BJ (cell line): ENCODE results near the gene CMPK1. TPM values are rescaled to one million over a fixed set of nuclear protein-coding genes. Genes with fewer than 3 reads are reported as not detected.
A peak's percentile ranks its signal among the peaks of the same experiment; 100 is the strongest.

ENCODE experiments used
- CTCF ChIA-PET: fragments of 350-600 bp; formaldehyde crosslinking; extraction: SDS; loops from one replicate; lab custom pipeline; 2021; ENCODE audit warnings: antibody characterized with exemption, inconsistent platforms; lab: Yijun Ruan, JAX
- POLR2A ChIA-PET: fragments of 300-600 bp; sonication (Branson Sonifier 250); formaldehyde crosslinking; extraction: SDS; loops from one replicate; lab custom pipeline; 2021; ENCODE audit warnings: antibody characterized with exemption; lab: Charles Lee
- DNase-seq: peaks from one replicate; pipeline ENCODE4 v3.0.0-alpha.2; 2011; ENCODE audit warnings: low read depth
- H3K27me3 ChIP-seq: 2 replicates; pipeline ENCODE4 v1.6.0; 2011; ENCODE audit warnings: low read length; ENCODE audit not compliant: control insufficient read depth, insufficient read depth
- H3K36me3 ChIP-seq: 2 replicates; pipeline ENCODE4 v1.5.1; 2011; ENCODE audit warnings: low read length; ENCODE audit not compliant: control insufficient read depth, insufficient read depth
- H3K4me3 ChIP-seq: 2 replicates; pipeline ENCODE4 v1.5.1; 2011; ENCODE audit warnings: low read depth, mild to moderate bottlenecking, control low read depth, low read length
- CTCF ChIP-seq: IDR thresholded peaks from 2 replicates; pipeline ENCODE4 v1.5.1; 2011; ENCODE audit warnings: low read depth, mild to moderate bottlenecking, control low read depth, inconsistent platforms, low read length, moderate library complexity; ENCODE audit not compliant: insufficient read depth
- polyA plus RNA-seq: library from polyadenylated mRNA; depleted of rRNA; stranded (reverse); fragments of >200 nt; gene quantifications from 2 replicates; pipeline ENCODE4 v1.2.3, GENCODE V29; 2011

The CMPK1 gene
- polyA plus RNA-seq, 1 experiment: 22.5 TPM

GRCh38 chr1:47416319-47417169, 83.0 kb downstream of the CMPK1 start:
- TF ChIP-seq CTCF: no peak
- no peaks in the 10 kb centered on the region for H3K36me3 ChIP-seq
- no peak for DNase-seq
- 0 out of 2 replicates have a peak, but pooled peaks cover 1% of the 10 kb centered on the region for H3K27me3 ChIP-seq
- ChIA-PET CTCF (interaction anchor here (0.6 to 1.9 kb wide), 4 partner anchors 20 to 1241 kb away, joined by 3 to 6 read pairs (median 5); partner anchors contain the start of gene FOXD2), POLR2A (no interaction called here)
- peak overlapping the region; percentile 40 for H3K4me3 ChIP-seq

GRCh38 chr1:47417170-47418044, 83.8 kb downstream of the CMPK1 start:
- DNase-seq: no peak
- ChIA-PET POLR2A (no interaction called here), CTCF (interaction anchor here (0.6 to 2.0 kb wide), 9 partner anchors 10 to 1240 kb away, joined by 3 to 7 read pairs (median 4); partner anchors contain the start of gene FOXD2)
- TF ChIP-seq CTCF: no peak
- H3K27me3 ChIP-seq: 0 out of 2 replicates have a peak, but pooled peaks cover 1% of the 10 kb centered on the region
- no peaks in the 10 kb centered on the region for H3K36me3 ChIP-seq
- no peak overlapping the region for H3K4me3 ChIP-seq

- DNase-seq: no peak
- Histone ChIP-seq H3K36me3 (no peaks in the 10 kb centered on the region), H3K27me3 (0 out of 2 replicates have a peak, but pooled peaks cover 1% of the 10 kb centered on the region), H3K4me3 (no peak overlapping the region)
- ChIA-PET POLR2A (no interaction called here), CTCF (interaction anchor here (0.6 to 2.0 kb wide), 8 partner anchors 9 to 1044 kb away, joined by 3 to 7 read pairs (median 4); partner anchors contain the start of gene FOXD2)
- no peak for TF ChIP-seq CTCF
These were observed 84.5 kb downstream of the CMPK1 start for GRCh38 chr1:47418122-47418521.

- Histone ChIP-seq H3K4me3 (no peak overlapping the region), H3K36me3 (no peaks in the 10 kb centered on the region), H3K27me3 (0 out of 2 replicates have a peak, but pooled peaks cover 1% of the 10 kb centered on the region)
- POLR2A ChIA-PET: no interaction called here
- CTCF ChIA-PET: interaction anchor here (0.8 to 3.1 kb wide), 5 partner anchors 9 to 240 kb away, joined by 3 to 15 read pairs (median 5); no protein-coding TSS in a partner anchor
- no peak for TF ChIP-seq CTCF
- DNase-seq: no peak
These were observed 85.2 kb downstream of the CMPK1 start for GRCh38 chr1:47418681-47419325.
